OCI-LY3 (cell line): Measurements from ENCODE around the gene POMT2.

Experiments used
- H2AFZ ChIP-seq: fragments of 200-600, 300-600 bp; shearing (Covaris generic); 2 replicates; pipeline ENCODE4 v1.6.0; 2014; ENCODE audit warnings: antibody characterized with exemption, low read depth, low read length
- H3K27ac ChIP-seq: fragments of 200-600, 300-600 bp; sonication (generic); 2 replicates; pipeline ENCODE4 v1.5.1; 2014; ENCODE audit warnings: mild to moderate bottlenecking, low read length, moderate library complexity, mixed read lengths
- H3K27me3 ChIP-seq: fragments of 200-600, 300-600 bp; sonication (generic); 2 replicates; pipeline ENCODE4 v1.6.1; 2014; ENCODE audit warnings: low read depth, low read length, mixed read lengths
- H3K36me3 ChIP-seq: fragments of 200-600, 300-600 bp; sonication (generic); replicated peaks from 2 replicates; pipeline ENCODE3; 2014; ENCODE audit warnings: low read depth, low read length, mixed read lengths
- H3K4me1 ChIP-seq: fragments of 300-600, 200-600 bp; sonication (generic); 2 replicates; pipeline ENCODE4 v1.6.1; 2014; ENCODE audit warnings: low read length, mixed read lengths
- H3K4me2 ChIP-seq: fragments of 200-600, 300-600 bp; sonication (generic); 2 replicates; pipeline ENCODE4 v1.6.1; 2014; ENCODE audit warnings: low read length, mixed read lengths
- H3K4me3 ChIP-seq: fragments of 300-600, 200-600 bp; sonication (generic); 2 replicates; pipeline ENCODE4 v1.5.1; 2014; ENCODE audit warnings: antibody characterized with exemption, mild to moderate bottlenecking, low read length, moderate library complexity
- H3K79me2 ChIP-seq: fragments of 300-600, 200-600 bp; shearing (Covaris generic); 2 replicates; pipeline ENCODE4 v1.6.1; 2014; ENCODE audit warnings: mild to moderate bottlenecking, low read length, mixed read lengths
- H3K9ac ChIP-seq: fragments of 300-600, 200-600 bp; shearing (Covaris generic); 2 replicates; pipeline ENCODE4 v1.6.0; 2014; ENCODE audit warnings: mild to moderate bottlenecking, low read length, moderate library complexity
- H3K9me3 ChIP-seq: fragments of 200-600, 300-600 bp; shearing (Covaris generic); 2 replicates; pipeline ENCODE4 v1.6.1; 2014; ENCODE audit warnings: low read length, mixed read lengths; ENCODE audit not compliant: insufficient read depth
- H4K20me1 ChIP-seq: fragments of 200-600, 300-600 bp; sonication (generic); 2 replicates; pipeline ENCODE4 v1.6.1; 2016; ENCODE audit warnings: low read length, mixed read lengths; ENCODE audit not compliant: insufficient read depth
- EZH2phosphoT487 ChIP-seq: fragments of 200-600 bp; shearing (Covaris generic); IDR thresholded peaks from 2 replicates; pipeline ENCODE4 v1.6.1; 2018; ENCODE audit warnings: antibody characterized with exemption, mixed run types, low read depth
- TF ChIP-seq, protein P1 (sequence below): fragments of 200-600, 300-600 bp; sonication (generic); IDR thresholded peaks from 2 replicates; pipeline ENCODE4 v1.5.1; 2014; ENCODE audit warnings: antibody characterized with exemption, low read length, low read depth

The POMT2 gene

DNA sequence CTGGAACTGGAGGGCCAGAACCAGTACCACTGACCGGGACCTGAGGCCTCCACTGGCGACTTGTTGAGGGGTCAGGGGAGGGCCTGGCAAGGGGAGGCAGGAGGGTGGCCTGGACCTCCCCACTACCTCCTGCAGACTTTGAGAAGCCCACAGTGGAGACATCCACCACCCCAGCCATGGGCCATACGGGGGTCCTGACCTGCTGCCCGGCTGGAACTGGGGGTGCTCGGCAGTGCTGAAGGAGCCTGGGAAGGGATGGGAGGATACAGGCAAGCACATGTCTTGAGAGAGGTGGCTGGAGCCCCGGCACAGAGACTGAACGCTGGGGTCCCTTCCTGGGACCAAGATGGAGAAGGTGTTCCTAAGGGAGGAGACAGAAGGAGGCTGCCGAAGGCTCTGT, 64.0 kb downstream of the POMT2 start:
- H3K9ac ChIP-seq, result no peak overlapping the region
- H3K4me1 ChIP-seq, result no peaks in the 10 kb centered on the region
- no peaks in the 10 kb centered on the region for H3K36me3 ChIP-seq
- no peak overlapping the region for H2AFZ ChIP-seq
- no peak overlapping the region for H3K4me3 ChIP-seq
- no peak overlapping the region for H3K4me2 ChIP-seq
- TF ChIP-seq EZH2phosphoT487, result no peak
- TF ChIP-seq, protein P1, sequence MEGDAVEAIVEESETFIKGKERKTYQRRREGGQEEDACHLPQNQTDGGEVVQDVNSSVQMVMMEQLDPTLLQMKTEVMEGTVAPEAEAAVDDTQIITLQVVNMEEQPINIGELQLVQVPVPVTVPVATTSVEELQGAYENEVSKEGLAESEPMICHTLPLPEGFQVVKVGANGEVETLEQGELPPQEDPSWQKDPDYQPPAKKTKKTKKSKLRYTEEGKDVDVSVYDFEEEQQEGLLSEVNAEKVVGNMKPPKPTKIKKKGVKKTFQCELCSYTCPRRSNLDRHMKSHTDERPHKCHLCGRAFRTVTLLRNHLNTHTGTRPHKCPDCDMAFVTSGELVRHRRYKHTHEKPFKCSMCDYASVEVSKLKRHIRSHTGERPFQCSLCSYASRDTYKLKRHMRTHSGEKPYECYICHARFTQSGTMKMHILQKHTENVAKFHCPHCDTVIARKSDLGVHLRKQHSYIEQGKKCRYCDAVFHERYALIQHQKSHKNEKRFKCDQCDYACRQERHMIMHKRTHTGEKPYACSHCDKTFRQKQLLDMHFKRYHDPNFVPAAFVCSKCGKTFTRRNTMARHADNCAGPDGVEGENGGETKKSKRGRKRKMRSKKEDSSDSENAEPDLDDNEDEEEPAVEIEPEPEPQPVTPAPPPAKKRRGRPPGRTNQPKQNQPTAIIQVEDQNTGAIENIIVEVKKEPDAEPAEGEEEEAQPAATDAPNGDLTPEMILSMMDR, result no peak
- H3K27me3 ChIP-seq, result no peaks in the 10 kb centered on the region
- no peaks in the 10 kb centered on the region for H3K79me2 ChIP-seq
- no peak overlapping the region for H3K27ac ChIP-seq
- no peaks in the 10 kb centered on the region for H3K9me3 ChIP-seq
- H4K20me1 ChIP-seq, result no peaks in the 10 kb centered on the region

DNA sequence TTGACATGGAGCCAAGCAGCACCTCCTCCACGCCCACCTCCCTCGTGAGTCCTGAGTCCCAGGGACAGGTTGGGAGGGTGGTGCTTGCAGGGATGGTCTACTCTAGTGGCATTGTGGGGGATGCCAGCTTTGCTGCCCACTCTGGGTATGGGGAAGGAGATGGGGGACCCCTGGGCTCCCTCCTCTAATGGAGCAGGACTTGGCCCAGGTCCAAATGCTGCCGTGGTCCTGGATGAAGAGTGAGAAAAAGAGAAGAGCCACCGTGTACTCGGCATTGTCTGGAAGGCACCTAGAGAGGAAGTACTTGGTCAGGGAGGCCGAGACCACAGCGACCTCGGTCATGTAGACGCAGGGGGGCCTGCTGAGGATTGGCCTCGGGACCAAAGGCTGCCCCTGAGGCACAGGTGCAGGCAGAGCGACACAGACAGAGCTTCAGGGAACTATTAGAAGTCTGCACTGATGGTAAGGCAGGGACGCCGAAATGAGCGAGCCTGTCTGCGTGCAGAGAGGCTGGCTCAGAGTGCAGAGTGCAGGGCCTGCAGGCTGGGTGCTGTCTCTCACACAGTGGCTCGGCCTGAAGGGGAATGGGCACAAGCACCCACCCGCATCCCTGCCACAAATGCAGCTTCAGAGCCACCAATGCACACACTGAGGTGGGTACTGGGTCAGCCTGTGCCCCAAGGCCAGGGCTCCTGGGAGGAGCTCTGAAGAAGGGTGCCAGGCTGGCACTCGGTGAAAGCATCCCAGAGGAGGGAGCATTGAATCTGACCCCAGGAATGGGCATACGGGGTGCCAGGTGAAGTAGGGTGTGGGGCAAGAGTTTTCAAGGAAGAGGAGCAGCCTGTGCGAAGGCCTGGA, 67.1 kb downstream of the POMT2 start:
- Histone ChIP-seq H3K4me1 (no peaks in the 10 kb centered on the region), H3K9ac (no peak overlapping the region), H2AFZ (no peak overlapping the region), H3K36me3 (no peaks in the 10 kb centered on the region), H3K4me3 (no peak overlapping the region), H4K20me1 (no peaks in the 10 kb centered on the region), H3K27ac (no peak overlapping the region), H3K79me2 (no peaks in the 10 kb centered on the region), H3K9me3 (no peaks in the 10 kb centered on the region), H3K27me3 (no peaks in the 10 kb centered on the region), H3K4me2 (no peak overlapping the region)
- no peak for TF ChIP-seq EZH2phosphoT487
- TF ChIP-seq, protein P1, result no peak

DNA sequence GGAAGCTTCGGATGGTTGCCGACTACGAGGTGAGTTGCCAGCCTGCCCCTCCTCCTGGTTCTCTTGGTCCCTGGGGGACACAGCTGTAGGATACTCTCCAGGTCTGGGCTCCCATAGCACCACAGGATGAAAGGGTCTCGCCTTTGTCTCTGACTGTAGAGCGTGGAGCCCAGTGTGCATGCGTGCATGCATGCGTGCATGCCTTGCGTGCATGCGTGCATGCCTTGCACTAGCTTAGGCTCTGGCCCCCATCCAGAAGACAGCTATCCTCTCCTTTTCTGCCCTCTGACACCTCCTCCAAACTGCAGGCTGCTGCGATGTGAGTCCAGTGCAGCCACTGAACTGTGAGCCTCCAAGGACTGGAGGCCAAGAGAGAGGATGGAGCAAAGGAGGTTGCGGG, 68.8 kb downstream of the POMT2 start:
- no peak overlapping the region for H3K27ac ChIP-seq
- H3K4me1 ChIP-seq, result no peaks in the 10 kb centered on the region
- H3K27me3 ChIP-seq, result no peaks in the 10 kb centered on the region
- H3K79me2 ChIP-seq, result no peaks in the 10 kb centered on the region
- H4K20me1 ChIP-seq, result no peaks in the 10 kb centered on the region
- no peak overlapping the region for H2AFZ ChIP-seq
- H3K4me2 ChIP-seq, result no peak overlapping the region
- H3K36me3 ChIP-seq, result no peaks in the 10 kb centered on the region
- H3K9ac ChIP-seq, result no peak overlapping the region
- H3K4me3 ChIP-seq, result no peak overlapping the region
- H3K9me3 ChIP-seq, result no peaks in the 10 kb centered on the region
- no peak for TF ChIP-seq EZH2phosphoT487
- TF ChIP-seq, protein P1, result no peak

DNA sequence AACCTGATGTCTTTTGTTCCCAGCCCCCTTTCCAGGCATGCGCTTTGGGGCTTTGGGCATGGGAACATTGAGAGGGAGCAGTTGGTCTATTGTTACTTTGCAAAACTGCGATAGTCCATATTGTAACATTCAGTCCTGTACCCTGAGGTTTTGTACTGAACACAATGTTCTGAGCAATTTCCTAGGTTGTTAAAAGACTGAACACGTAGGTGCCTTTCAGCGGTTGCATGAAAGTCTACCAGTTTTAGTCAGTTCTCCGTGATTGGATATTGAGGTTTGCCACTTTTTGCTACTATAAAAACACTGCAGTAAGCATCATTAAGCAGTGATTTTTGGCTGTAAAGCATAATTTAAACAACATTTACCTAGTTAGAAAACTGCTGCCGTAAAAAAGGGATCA, 69.8 kb downstream of the POMT2 start:
- H4K20me1 ChIP-seq, result no peaks in the 10 kb centered on the region
- no peaks in the 10 kb centered on the region for H3K79me2 ChIP-seq
- H3K27me3 ChIP-seq, result no peaks in the 10 kb centered on the region
- no peaks in the 10 kb centered on the region for H3K36me3 ChIP-seq
- no peak overlapping the region for H3K4me3 ChIP-seq
- no peak overlapping the region for H3K27ac ChIP-seq
- H3K4me2 ChIP-seq, result no peak overlapping the region
- no peaks in the 10 kb centered on the region for H3K9me3 ChIP-seq
- H3K4me1 ChIP-seq, result no peaks in the 10 kb centered on the region
- H3K9ac ChIP-seq, result no peak overlapping the region
- H2AFZ ChIP-seq, result no peak overlapping the region
- no peak for TF ChIP-seq EZH2phosphoT487
- TF ChIP-seq, protein P1, result no peak
